ENCODE measurements around the gene BRINP3.

BRINP3 gene

GRCh38 chr1:190312763-190313162 is 164.9 kb downstream of the BRINP3 start:
- H3K27ac Mint-ChIP-seq = no peak overlapping the region
- ATAC-seq (no peak), DNase-seq (ENCODE audit: low spot score in 2 of 2) (no peak)
- no peaks in the 10 kb centered on the region for H3K36me3 Mint-ChIP-seq
- peaks cover 12% of the 10 kb centered on the region for H3K9me3 Mint-ChIP-seq
- H3K4me3 Mint-ChIP-seq = no peak overlapping the region
- no peaks in the 10 kb centered on the region for H3K4me1 Mint-ChIP-seq

GRCh38 chr1:190303501-190303900 is 174.2 kb downstream of the BRINP3 start:
- H3K36me3 Mint-ChIP-seq = no peaks in the 10 kb centered on the region
- no peak for DNase-seq (ENCODE audit: low spot score in 2 of 2)
- H3K4me1 Mint-ChIP-seq = no peaks in the 10 kb centered on the region
- no peak overlapping the region for H3K27ac Mint-ChIP-seq
- no peak for ATAC-seq
- H3K9me3 Mint-ChIP-seq = peaks cover 24% of the 10 kb centered on the region
- H3K4me3 Mint-ChIP-seq = no peak overlapping the region

- ATAC-seq (no peak), DNase-seq (ENCODE audit: low spot score in 2 of 2) (no peak)
- Mint-ChIP-seq H3K4me3 (no peak overlapping the region), H3K4me1 (no peaks in the 10 kb centered on the region), H3K27ac (no peak overlapping the region), H3K9me3 (peaks cover 29% of the 10 kb centered on the region), H3K36me3 (no peaks in the 10 kb centered on the region)
Observed at GRCh38 chr1:190296453-190296852, 181.2 kb downstream of the BRINP3 start.

- ATAC-seq = no peak
- no peak overlapping the region for H3K4me3 Mint-ChIP-seq
- DNase-seq (ENCODE audit: low spot score in 2 of 2) = no peak
- H3K9me3 Mint-ChIP-seq = peaks cover 17% of the 10 kb centered on the region
- H3K36me3 Mint-ChIP-seq = no peaks in the 10 kb centered on the region
- H3K4me1 Mint-ChIP-seq = no peaks in the 10 kb centered on the region
- no peak overlapping the region for H3K27ac Mint-ChIP-seq
Observed at GRCh38 chr1:190289897-190290296, 187.8 kb downstream of the BRINP3 start.

GRCh38 chr1:190286111-190286510 is 191.6 kb downstream of the BRINP3 start:
- DNase-seq (ENCODE audit: low spot score in 2 of 2) = no peak
- Mint-ChIP-seq H3K4me3 (no peak overlapping the region), H3K4me1 (no peaks in the 10 kb centered on the region), H3K9me3 (peaks cover 8% of the 10 kb centered on the region), H3K27ac (no peak overlapping the region), H3K36me3 (no peaks in the 10 kb centered on the region)
- no peak for ATAC-seq

GRCh38 chr1:190277107-190277506 is 200.6 kb downstream of the BRINP3 start:
- no peak for DNase-seq (ENCODE audit: low spot score in 2 of 2)
- Mint-ChIP-seq H3K36me3 (no peaks in the 10 kb centered on the region), H3K27ac (no peak overlapping the region), H3K4me3 (no peak overlapping the region), H3K9me3 (peaks cover 12% of the 10 kb centered on the region), H3K4me1 (no peaks in the 10 kb centered on the region)
- ATAC-seq = no peak

GRCh38 chr1:190274721-190275120 is 202.9 kb downstream of the BRINP3 start:
- Mint-ChIP-seq H3K4me1 (no peaks in the 10 kb centered on the region), H3K4me3 (no peak overlapping the region), H3K36me3 (no peaks in the 10 kb centered on the region), H3K9me3 (peaks cover 9% of the 10 kb centered on the region), H3K27ac (no peak overlapping the region)
- DNase-seq (ENCODE audit: low spot score in 2 of 2) (no peak), ATAC-seq (no peak)

GRCh38 chr1:190273161-190273560 is 204.5 kb downstream of the BRINP3 start:
- ATAC-seq (no peak), DNase-seq (ENCODE audit: low spot score in 2 of 2) (no peak)
- no peaks in the 10 kb centered on the region for H3K4me1 Mint-ChIP-seq
- H3K36me3 Mint-ChIP-seq = no peaks in the 10 kb centered on the region
- H3K27ac Mint-ChIP-seq = no peak overlapping the region
- H3K9me3 Mint-ChIP-seq = peaks cover 15% of the 10 kb centered on the region
- no peak overlapping the region for H3K4me3 Mint-ChIP-seq

GRCh38 chr1:190262538-190262937 is 215.1 kb downstream of the BRINP3 start:
- H3K4me1 Mint-ChIP-seq = no peaks in the 10 kb centered on the region
- no peak for DNase-seq (ENCODE audit: low spot score in 2 of 2)
- no peaks in the 10 kb centered on the region for H3K36me3 Mint-ChIP-seq
- H3K27ac Mint-ChIP-seq = no peak overlapping the region
- peaks cover 19% of the 10 kb centered on the region for H3K9me3 Mint-ChIP-seq
- H3K4me3 Mint-ChIP-seq = no peak overlapping the region
- no peak for ATAC-seq

- DNase-seq (ENCODE audit: low spot score in 2 of 2) (no peak), ATAC-seq (no peak)
- Mint-ChIP-seq H3K4me3 (no peak overlapping the region), H3K27ac (no peak overlapping the region), H3K36me3 (no peaks in the 10 kb centered on the region), H3K9me3 (peaks cover 24% of the 10 kb centered on the region), H3K4me1 (no peaks in the 10 kb centered on the region)
Observed at GRCh38 chr1:190259424-190259823, 218.2 kb downstream of the BRINP3 start.

GRCh38 chr1:190258003-190258402 is 219.7 kb downstream of the BRINP3 start:
- Mint-ChIP-seq H3K9me3 (peaks cover 26% of the 10 kb centered on the region), H3K4me1 (no peaks in the 10 kb centered on the region), H3K27ac (no peak overlapping the region), H3K36me3 (no peaks in the 10 kb centered on the region), H3K4me3 (no peak overlapping the region)
- ATAC-seq (no peak), DNase-seq (ENCODE audit: low spot score in 2 of 2) (no peak)

- no peak for ATAC-seq
- Mint-ChIP-seq H3K36me3 (no peaks in the 10 kb centered on the region), H3K4me1 (no peaks in the 10 kb centered on the region), H3K9me3 (peaks cover 22% of the 10 kb centered on the region), H3K4me3 (no peak overlapping the region), H3K27ac (no peak overlapping the region)
- no peak for DNase-seq (ENCODE audit: low spot score in 2 of 2)
Observed at GRCh38 chr1:190252046-190252445, 225.6 kb downstream of the BRINP3 start.

GRCh38 chr1:190250368-190250767 is 227.3 kb downstream of the BRINP3 start:
- no peak overlapping the region for H3K4me3 Mint-ChIP-seq
- no peaks in the 10 kb centered on the region for H3K4me1 Mint-ChIP-seq
- no peaks in the 10 kb centered on the region for H3K36me3 Mint-ChIP-seq
- DNase-seq (ENCODE audit: low spot score in 2 of 2) (no peak), ATAC-seq (no peak)
- peaks cover 14% of the 10 kb centered on the region for H3K9me3 Mint-ChIP-seq
- H3K27ac Mint-ChIP-seq = no peak overlapping the region

GRCh38 chr1:190244406-190244805 is 233.3 kb downstream of the BRINP3 start:
- ATAC-seq = no peak
- no peaks in the 10 kb centered on the region for H3K36me3 Mint-ChIP-seq
- no peak overlapping the region for H3K27ac Mint-ChIP-seq
- H3K4me3 Mint-ChIP-seq = no peak overlapping the region
- no peak for DNase-seq (ENCODE audit: low spot score in 2 of 2)
- peaks cover 4% of the 10 kb centered on the region for H3K9me3 Mint-ChIP-seq
- no peaks in the 10 kb centered on the region for H3K4me1 Mint-ChIP-seq

- peaks cover 9% of the 10 kb centered on the region for H3K9me3 Mint-ChIP-seq
- H3K4me3 Mint-ChIP-seq = no peak overlapping the region
- no peak for ATAC-seq
- H3K36me3 Mint-ChIP-seq = no peaks in the 10 kb centered on the region
- no peak for DNase-seq (ENCODE audit: low spot score in 2 of 2)
- H3K4me1 Mint-ChIP-seq = no peaks in the 10 kb centered on the region
- no peak overlapping the region for H3K27ac Mint-ChIP-seq
Observed at GRCh38 chr1:190243056-190243455, 234.6 kb downstream of the BRINP3 start.

GRCh38 chr1:190226006-190226405 is 251.7 kb downstream of the BRINP3 start:
- Mint-ChIP-seq H3K4me3 (no peak overlapping the region), H3K9me3 (peaks cover 22% of the 10 kb centered on the region), H3K4me1 (no peaks in the 10 kb centered on the region), H3K36me3 (no peaks in the 10 kb centered on the region), H3K27ac (no peak overlapping the region)
- DNase-seq (ENCODE audit: low spot score in 2 of 2) = no peak
- no peak for ATAC-seq

- ATAC-seq (no peak), DNase-seq (ENCODE audit: low spot score in 2 of 2) (no peak)
- Mint-ChIP-seq H3K36me3 (no peaks in the 10 kb centered on the region), H3K27ac (no peak overlapping the region), H3K4me1 (no peaks in the 10 kb centered on the region), H3K9me3 (peaks cover 7% of the 10 kb centered on the region), H3K4me3 (no peak overlapping the region)
Observed at GRCh38 chr1:190212450-190212849, 265.2 kb downstream of the BRINP3 start.
